ENCODE results near the gene GPC1.

GRCh38 chr2:240423788-240424191 lies 11.7 kb upstream of the GPC1 start:
- no peak for TF ChIP-seq TAF1 (IDR thresholded peaks at IDR 0.05; ENCODE audit: borderline replicate concordance, insufficient read depth, low read length)
- no peak for TF ChIP-seq POLR2AphosphoS5 (IDR thresholded peaks at IDR 0.05; ENCODE audit: low read depth, low read length)
- TF ChIP-seq SIN3A (IDR thresholded peaks at IDR 0.05; ENCODE audit: borderline replicate concordance, insufficient read depth, low read length): no peak
- no peak for TF ChIP-seq REST (IDR thresholded peaks at IDR 0.05; ENCODE audit: insufficient read depth in 1 of 2, low read depth in 2 of 2, low read length in 2 of 2)
- TF ChIP-seq FOXP2 (optimal IDR thresholded peaks at IDR 0.05; ENCODE audit: borderline replicate concordance, extremely low read depth, extremely low read length, insufficient read depth): no peak

Data from PFSK-1 (cell line).